ACC112 (cell line): ENCODE data around the gene RBM17.

Experiments
- H2AFZ ChIP-seq: fragments of 200-600 bp; sonication (generic); one replicate; pipeline ENCODE4 v1.6.0; 2017; ENCODE audit warnings: antibody characterized with exemption, low read length; ENCODE audit not compliant: unreplicated experiment
- H3K27ac ChIP-seq: fragments of 200-600 bp; sonication (generic); 2 replicates; pipeline ENCODE4 v1.5.1; 2014; ENCODE audit warnings: low read depth, mild to moderate bottlenecking, antibody characterized with exemption, low read length, moderate library complexity
- H3K27me3 ChIP-seq: fragments of 200-600 bp; sonication (generic); 2 replicates; pipeline ENCODE4 v1.6.1; 2014; ENCODE audit warnings: mild to moderate bottlenecking, antibody characterized with exemption, low read length, moderate library complexity, mixed read lengths; ENCODE audit not compliant: insufficient read depth
- H3K36me3 ChIP-seq: fragments of 200-600 bp; sonication (generic); 2 replicates; pipeline ENCODE4 v1.6.1; 2016; ENCODE audit warnings: mild to moderate bottlenecking, antibody characterized with exemption, low read length, moderate library complexity, mixed read lengths; ENCODE audit not compliant: insufficient read depth
- H3K4me1 ChIP-seq: fragments of 200-600 bp; sonication (generic); one replicate; pipeline ENCODE4 v1.6.1; 2016; ENCODE audit warnings: low read length, mixed read lengths; ENCODE audit not compliant: insufficient read depth, unreplicated experiment, control insufficient read depth
- H3K4me3 ChIP-seq: fragments of 200-600 bp; sonication (generic); 2 replicates; pipeline ENCODE4 v1.5.1; 2014; ENCODE audit warnings: mild to moderate bottlenecking, low read depth, low read length
- H3K79me2 ChIP-seq: fragments of 200-600 bp; sonication (generic); one replicate; pipeline ENCODE4 v1.6.0; 2016; ENCODE audit warnings: low read length; ENCODE audit not compliant: control insufficient read depth, unreplicated experiment, insufficient read depth

The RBM17 gene

GRCh38 chr10:6082496-6083395, 6.1 kb upstream of the RBM17 start:
- H3K36me3 ChIP-seq, result no peaks in the 10 kb centered on the region
- peaks cover 29% of the 10 kb centered on the region for H3K27me3 ChIP-seq
- H3K4me3 ChIP-seq, result no peak overlapping the region
- H3K79me2 ChIP-seq, result no peaks in the 10 kb centered on the region
- H2AFZ ChIP-seq, result no peak overlapping the region
- H3K4me1 ChIP-seq, result peaks cover 6% of the 10 kb centered on the region
- H3K27ac ChIP-seq, result no peak overlapping the region

- Histone ChIP-seq H3K79me2 (no peaks in the 10 kb centered on the region), H3K36me3 (no peaks in the 10 kb centered on the region), H3K4me3 (no peak overlapping the region), H3K27ac (no peak overlapping the region), H2AFZ (no peak overlapping the region), H3K27me3 (peaks cover 21% of the 10 kb centered on the region), H3K4me1 (peaks cover 6% of the 10 kb centered on the region)
These were observed 5.0 kb upstream of the RBM17 start for GRCh38 chr10:6083523-6084475.

- H2AFZ ChIP-seq, result peak overlapping the region; percentile 77
- H3K4me1 ChIP-seq, result peaks cover 18% of the 10 kb centered on the region
- no peak overlapping the region for H3K27ac ChIP-seq
- no peak overlapping the region for H3K4me3 ChIP-seq
- peaks cover 27% of the 10 kb centered on the region for H3K79me2 ChIP-seq
- H3K36me3 ChIP-seq, result no peaks in the 10 kb centered on the region
- H3K27me3 ChIP-seq, result peaks cover 15% of the 10 kb centered on the region
These were observed 2.2 kb upstream of the RBM17 start for GRCh38 chr10:6086375-6087233.

GRCh38 chr10:6089334-6090219, 743 bp downstream of the RBM17 start:
- Histone ChIP-seq H3K36me3 (no peaks in the 10 kb centered on the region), H3K27ac (peak overlapping the region; percentile 22; the same call in 1 of the 2 replicates), H3K4me3 (peak overlapping the region; percentile 92), H2AFZ (peak overlapping the region; percentile 68), H3K27me3 (no peaks in the 10 kb centered on the region), H3K79me2 (peaks cover 57% of the 10 kb centered on the region), H3K4me1 (peaks cover 18% of the 10 kb centered on the region)

- no peaks in the 10 kb centered on the region for H3K27me3 ChIP-seq
- no peaks in the 10 kb centered on the region for H3K36me3 ChIP-seq
- peaks cover 78% of the 10 kb centered on the region for H3K79me2 ChIP-seq
- no peak overlapping the region for H3K27ac ChIP-seq
- peaks cover 24% of the 10 kb centered on the region for H3K4me1 ChIP-seq
- H2AFZ ChIP-seq, result no peak overlapping the region
- H3K4me3 ChIP-seq, result no peak overlapping the region
These were observed 2.8 kb downstream of the RBM17 start for GRCh38 chr10:6091630-6092029.

- H3K79me2 ChIP-seq, result peaks cover 88% of the 10 kb centered on the region
- H2AFZ ChIP-seq, result no peak overlapping the region
- H3K4me1 ChIP-seq, result peaks cover 24% of the 10 kb centered on the region
- H3K36me3 ChIP-seq, result no peaks in the 10 kb centered on the region
- H3K4me3 ChIP-seq, result no peak overlapping the region
- no peak overlapping the region for H3K27ac ChIP-seq
- no peaks in the 10 kb centered on the region for H3K27me3 ChIP-seq
These were observed 3.9 kb downstream of the RBM17 start for GRCh38 chr10:6092731-6093130.

GRCh38 chr10:6095810-6096570, 7.2 kb downstream of the RBM17 start:
- Histone ChIP-seq H3K36me3 (peaks cover 4% of the 10 kb centered on the region; the same call in 1 of the 2 replicates), H3K4me1 (peaks cover 17% of the 10 kb centered on the region), H3K4me3 (no peak overlapping the region), H2AFZ (no peak overlapping the region), H3K27me3 (no peaks in the 10 kb centered on the region), H3K27ac (no peak overlapping the region), H3K79me2 (peaks cover 79% of the 10 kb centered on the region)

GRCh38 chr10:6097063-6097462, 8.2 kb downstream of the RBM17 start:
- H3K27ac ChIP-seq, result no peak overlapping the region
- no peak overlapping the region for H3K4me3 ChIP-seq
- H2AFZ ChIP-seq, result no peak overlapping the region
- peaks cover 76% of the 10 kb centered on the region for H3K79me2 ChIP-seq
- no peaks in the 10 kb centered on the region for H3K27me3 ChIP-seq
- peaks cover 7% of the 10 kb centered on the region for H3K4me1 ChIP-seq
- peaks cover 14% of the 10 kb centered on the region for H3K36me3 ChIP-seq

- H2AFZ ChIP-seq, result no peak overlapping the region
- H3K27ac ChIP-seq, result no peak overlapping the region
- no peak overlapping the region for H3K4me3 ChIP-seq
- peaks cover 72% of the 10 kb centered on the region for H3K79me2 ChIP-seq
- peaks cover 17% of the 10 kb centered on the region for H3K36me3 ChIP-seq
- no peaks in the 10 kb centered on the region for H3K27me3 ChIP-seq
- peaks cover 6% of the 10 kb centered on the region for H3K4me1 ChIP-seq
These were observed 9.3 kb downstream of the RBM17 start for GRCh38 chr10:6098156-6098555.
